Neural cell (in vitro differentiated cells): Measurements from ENCODE around the gene PLCB1.

ENCODE experiments used
- CTCF ChIP-seq: fragments of 450-650 bp; IDR thresholded peaks from 2 replicates; pipeline ENCODE4 v1.5.1; 2014; ENCODE audit warnings: antibody characterized with exemption, mild to moderate bottlenecking, moderate library complexity; ENCODE audit not compliant: poor library complexity, severe bottlenecking
- EP300 ChIP-seq: fragments of 450-650 bp; conservative IDR thresholded peaks from 2 replicates; pipeline ENCODE4 v1.6.1; 2014; ENCODE audit warnings: antibody characterized with exemption, mild to moderate bottlenecking, moderate library complexity; ENCODE audit not compliant: poor library complexity, severe bottlenecking
- MXI1 ChIP-seq: fragments of 450-650 bp; conservative IDR thresholded peaks from 2 replicates; pipeline ENCODE4 v1.6.1; 2014; ENCODE audit warnings: antibody characterized with exemption, mild to moderate bottlenecking; ENCODE audit not compliant: poor library complexity, severe bottlenecking
- POLR2AphosphoS5 ChIP-seq: IDR thresholded peaks from 2 replicates; pipeline ENCODE4 v1.6.1; 2012
- RAD21 ChIP-seq: fragments of 450-650 bp; conservative IDR thresholded peaks from 2 replicates; pipeline ENCODE4 v1.6.1; 2014; ENCODE audit warnings: antibody characterized with exemption, mild to moderate bottlenecking, moderate library complexity
- TAF1 ChIP-seq: IDR thresholded peaks from 2 replicates; pipeline ENCODE4 v1.6.1; 2012; ENCODE audit warnings: low read depth

- TF ChIP-seq POLR2AphosphoS5: no peak
- TF ChIP-seq CTCF: no peak
- TF ChIP-seq MXI1: no peak
- TF ChIP-seq TAF1: no peak
- no peak for TF ChIP-seq EP300
- TF ChIP-seq RAD21: no peak
Measured at GRCh38 chr20:8226106-8226505, 94.0 kb downstream of the PLCB1 start.
